Smooth muscle cell (in vitro differentiated cells): ENCODE measurements around the gene SARM1. TPM values are rescaled to one million over a fixed set of nuclear protein-coding genes. Genes with fewer than 3 reads are reported as not detected.

ENCODE experiments used
- DNase-seq: peaks from one replicate; lab custom pipeline; 2025; ENCODE audit not compliant: unreplicated experiment; lab: John Stamatoyannopoulos, UW
- H2AFZ ChIP-seq: fragments of 200-600 bp; sonication (generic); 2 replicates; pipeline ENCODE4 v1.6.0; 2016; ENCODE audit warnings: antibody characterized with exemption, low read depth, mild to moderate bottlenecking
- H3F3A ChIP-seq: fragments of 200-600 bp; sonication (generic); 2 replicates; pipeline ENCODE4 v1.6.0; 2017; ENCODE audit warnings: antibody characterized with exemption, low read depth
- H3K27ac ChIP-seq: fragments of 200-600 bp; sonication (generic); 2 replicates; pipeline ENCODE4 v1.5.1; 2016; ENCODE audit warnings: low read depth, mild to moderate bottlenecking
- H3K27me3 ChIP-seq: fragments of 200-600 bp; sonication (generic); 2 replicates; pipeline ENCODE4 v1.6.1; 2016; ENCODE audit warnings: low read depth, mild to moderate bottlenecking
- H3K36me3 ChIP-seq: fragments of 200-600 bp; sonication (generic); 2 replicates; pipeline ENCODE4 v1.5.1; 2016; ENCODE audit warnings: low read depth
- H3K4me1 ChIP-seq: fragments of 200-600 bp; sonication (generic); 2 replicates; pipeline ENCODE4 v1.5.1; 2016; ENCODE audit warnings: low read depth
- H3K4me2 ChIP-seq: fragments of 200-600 bp; sonication (generic); 2 replicates; pipeline ENCODE4 v1.6.0; 2016; ENCODE audit warnings: mild to moderate bottlenecking
- H3K4me3 ChIP-seq: fragments of 200-600 bp; sonication (generic); 2 replicates; pipeline ENCODE4 v1.5.1; 2016; ENCODE audit warnings: mild to moderate bottlenecking
- H3K79me2 ChIP-seq: fragments of 200-600 bp; sonication (generic); 2 replicates; pipeline ENCODE4 v1.6.0; 2016; ENCODE audit warnings: low read depth, mild to moderate bottlenecking
- H3K9ac ChIP-seq: fragments of 200-600 bp; sonication (generic); 2 replicates; pipeline ENCODE4 v1.6.0; 2016; ENCODE audit warnings: low read depth
- H3K9me3 ChIP-seq: fragments of 200-600 bp; sonication (generic); replicated peaks from 2 replicates; pipeline ENCODE4 v1.5.1; 2016; ENCODE audit warnings: low read depth
- H4K20me1 ChIP-seq: fragments of 200-600 bp; sonication (generic); 2 replicates; pipeline ENCODE4 v1.6.0; 2016; ENCODE audit warnings: low read depth
- CTCF ChIP-seq: fragments of 200-600 bp; sonication (generic); IDR thresholded peaks from 2 replicates; pipeline ENCODE4 v1.5.1; 2017; ENCODE audit warnings: borderline replicate concordance, mild to moderate bottlenecking, antibody characterized with exemption; ENCODE audit not compliant: insufficient read depth, poor library complexity, severe bottlenecking
- WGBS: methylation state at CpG from one replicate; pipeline ENCODE4 v1.1.7; 2016; ENCODE audit warnings: low lambda C conversion rate; 5-methylcytosine and 5-hydroxymethylcytosine counted together
- polyA plus RNA-seq: library from polyadenylated mRNA; unstranded; fragments of >200 nt; fragmentation: Nextera tagmentation; extraction: Ambion mirVana; gene quantifications from 2 replicates; pipeline ENCODE4 v1.2.1, GENCODE V29; 2016
- total RNA-seq: library from RNA; depleted of rRNA; stranded (reverse); fragments of >200 nt; gene quantifications from 2 replicates; pipeline ENCODE4 v1.2.3, GENCODE V29; 2014

SARM1 gene
- total and polyA plus RNA-seq, 2 experiments from 2014 or later, result 8.3 to 13.4 TPM

- Histone ChIP-seq H3F3A (no peaks in the 10 kb centered on the region), H3K9ac (no peak overlapping the region), H3K79me2 (no peaks in the 10 kb centered on the region), H3K4me2 (no peak overlapping the region), H3K36me3 (peaks cover 8% of the 10 kb centered on the region), H3K27ac (no peak overlapping the region), H3K27me3 (peaks cover 22% of the 10 kb centered on the region), H3K4me3 (no peak overlapping the region), H2AFZ (no peak overlapping the region), H3K4me1 (no peaks in the 10 kb centered on the region), H4K20me1 (peaks cover 33% of the 10 kb centered on the region), H3K9me3 (no peaks in the 10 kb centered on the region)
- TF ChIP-seq CTCF, result no peak
- DNase-seq, result no peak
These were observed 14.9 kb downstream of the SARM1 start for GRCh38 chr17:28386391-28386790.

GRCh38 chr17:28388106-28388505, 16.6 kb downstream of the SARM1 start:
- Histone ChIP-seq H3K36me3 (peaks cover 8% of the 10 kb centered on the region), H3K27me3 (peaks cover 13% of the 10 kb centered on the region), H3K4me2 (no peak overlapping the region), H3K9ac (no peak overlapping the region), H3K27ac (no peak overlapping the region), H3F3A (peaks cover 7% of the 10 kb centered on the region), H4K20me1 (peaks cover 18% of the 10 kb centered on the region), H3K4me3 (no peak overlapping the region), H3K79me2 (no peaks in the 10 kb centered on the region), H2AFZ (no peak overlapping the region), H3K4me1 (no peaks in the 10 kb centered on the region), H3K9me3 (no peaks in the 10 kb centered on the region)
- 92% methylated on average over 11 of the region's 11 CpGs for WGBS
- no peak for TF ChIP-seq CTCF
- DNase-seq, result no peak

- peaks cover 8% of the 10 kb centered on the region for H3K36me3 ChIP-seq
- H3K4me1 ChIP-seq, result no peaks in the 10 kb centered on the region
- H3K9me3 ChIP-seq, result no peaks in the 10 kb centered on the region
- DNase-seq, result no peak
- H3F3A ChIP-seq, result peaks cover 7% of the 10 kb centered on the region
- H2AFZ ChIP-seq, result no peak overlapping the region
- peaks cover 7% of the 10 kb centered on the region for H4K20me1 ChIP-seq
- H3K27ac ChIP-seq, result no peak overlapping the region
- no peak overlapping the region for H3K4me3 ChIP-seq
- no peaks in the 10 kb centered on the region for H3K27me3 ChIP-seq
- TF ChIP-seq CTCF, result no peak
- no peak overlapping the region for H3K9ac ChIP-seq
- no peak overlapping the region for H3K4me2 ChIP-seq
- 35% methylated on average over 1 of the region's 1 CpG for WGBS
- H3K79me2 ChIP-seq, result no peaks in the 10 kb centered on the region
These were observed 18.6 kb downstream of the SARM1 start for GRCh38 chr17:28390141-28390540.

GRCh38 chr17:28390563-28390962, 19.1 kb downstream of the SARM1 start:
- H3K4me3 ChIP-seq, result no peak overlapping the region
- H3K27ac ChIP-seq, result no peak overlapping the region
- no peaks in the 10 kb centered on the region for H3K79me2 ChIP-seq
- TF ChIP-seq CTCF, result no peak
- no peak overlapping the region for H2AFZ ChIP-seq
- no peak overlapping the region for H3K4me2 ChIP-seq
- H3K9ac ChIP-seq, result no peak overlapping the region
- H3K9me3 ChIP-seq, result no peaks in the 10 kb centered on the region
- WGBS, result 83% methylated on average over 2 of the region's 2 CpGs
- H4K20me1 ChIP-seq, result peaks cover 7% of the 10 kb centered on the region
- peaks cover 7% of the 10 kb centered on the region for H3F3A ChIP-seq
- no peak for DNase-seq
- H3K4me1 ChIP-seq, result no peaks in the 10 kb centered on the region
- H3K27me3 ChIP-seq, result no peaks in the 10 kb centered on the region
- H3K36me3 ChIP-seq, result peaks cover 8% of the 10 kb centered on the region
